Measurements from ENCODE around the gene KRTAP5-1. TPM values are rescaled to one million over a fixed set of nuclear protein-coding genes. Genes with fewer than 3 reads are reported as not detected.
"Not testable (repeated sequence)": the region's sequence is repeated elsewhere in the genome, so short reads cannot be mapped to it uniquely, and the experiment has no call there.

Gene KRTAP5-1
- total RNA-seq, 1 donor from 2014 or later: not detected

- no peak for TF ChIP-seq CTCF (IDR thresholded peaks at IDR 0.05)
- Mint-ChIP-seq H3K4me1 (ENCODE audit: low read depth) (peaks cover 3% of the 10 kb centered on the region), H3K27ac (ENCODE audit: unreplicated experiment) (no peak overlapping the region), H3K4me3 (ENCODE audit: unreplicated experiment) (no peak overlapping the region), H3K36me3 (ENCODE audit: low read depth) (no peaks in the 10 kb centered on the region), H3K9me3 (ENCODE audit: low read depth) (no peaks in the 10 kb centered on the region), H3K27me3 (ENCODE audit: low read depth) (peaks cover 55% of the 10 kb centered on the region)
- DNase-seq (ENCODE audit: low spot score): no peak
These were observed 19.6 kb upstream of the KRTAP5-1 start for GRCh38 chr11:1604711-1605110.

DNA sequence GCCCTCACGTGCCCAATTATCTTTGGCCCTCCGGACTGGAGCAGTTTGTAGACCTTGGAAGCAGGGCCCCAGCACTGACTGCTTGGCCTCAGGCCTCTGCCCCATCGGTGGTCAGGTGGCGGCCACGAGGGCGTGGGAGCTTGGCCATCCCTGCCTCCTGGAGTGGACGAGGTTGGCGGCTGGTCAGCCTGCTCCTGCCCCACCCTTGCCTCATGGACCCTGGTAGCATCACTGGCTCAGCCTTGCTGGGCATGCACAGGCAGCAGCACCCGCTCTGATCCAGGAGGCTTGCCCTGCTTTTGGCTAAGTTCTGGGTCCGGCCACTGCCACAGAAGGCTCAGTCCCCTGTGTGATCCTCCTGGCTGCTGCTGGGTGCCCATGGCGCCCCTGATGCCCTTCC is 19.1 kb upstream of the KRTAP5-1 start:
- H3K27me3 Mint-ChIP-seq (ENCODE audit: low read depth): peaks cover 60% of the 10 kb centered on the region
- no peak for TF ChIP-seq CTCF (IDR thresholded peaks at IDR 0.05)
- no peak overlapping the region for H3K27ac Mint-ChIP-seq (ENCODE audit: unreplicated experiment)
- DNase-seq (ENCODE audit: low spot score): peak; percentile 86
- H3K36me3 Mint-ChIP-seq (ENCODE audit: low read depth): no peaks in the 10 kb centered on the region
- H3K4me1 Mint-ChIP-seq (ENCODE audit: low read depth): peaks cover 3% of the 10 kb centered on the region
- no peaks in the 10 kb centered on the region for H3K9me3 Mint-ChIP-seq (ENCODE audit: low read depth)
- no peak overlapping the region for H3K4me3 Mint-ChIP-seq (ENCODE audit: unreplicated experiment)

GRCh38 chr11:1603629-1604028 is 18.5 kb upstream of the KRTAP5-1 start:
- Mint-ChIP-seq H3K27me3 (ENCODE audit: low read depth) (peaks cover 64% of the 10 kb centered on the region), H3K36me3 (ENCODE audit: low read depth) (no peaks in the 10 kb centered on the region), H3K27ac (ENCODE audit: unreplicated experiment) (no peak overlapping the region)

GRCh38 chr11:1601663-1602062 is 16.6 kb upstream of the KRTAP5-1 start:
- H3K4me1 Mint-ChIP-seq (ENCODE audit: low read depth); H3K9me3 Mint-ChIP-seq (ENCODE audit: low read depth); H3K4me3 Mint-ChIP-seq (ENCODE audit: unreplicated experiment); H3K36me3 Mint-ChIP-seq (ENCODE audit: low read depth); DNase-seq (ENCODE audit: low spot score); H3K27ac Mint-ChIP-seq (ENCODE audit: unreplicated experiment): not testable (repeated sequence)
- H3K27me3 Mint-ChIP-seq (ENCODE audit: low read depth): peaks cover 64% of the 10 kb centered on the region

More at GRCh38 chr11:1603629-1604028, 18.5 kb upstream of the KRTAP5-1 start:
- Mint-ChIP-seq H3K9me3 (ENCODE audit: low read depth) (no peaks in the 10 kb centered on the region), H3K4me3 (ENCODE audit: unreplicated experiment) (no peak overlapping the region), H3K4me1 (ENCODE audit: low read depth) (peaks cover 3% of the 10 kb centered on the region)
- TF ChIP-seq CTCF (IDR thresholded peaks at IDR 0.05): no peak
- DNase-seq (ENCODE audit: low spot score): no peak

- Mint-ChIP-seq H3K27me3 (ENCODE audit: low read depth) (peaks cover 65% of the 10 kb centered on the region), H3K4me1 (ENCODE audit: low read depth) (no peaks in the 10 kb centered on the region), H3K27ac (ENCODE audit: unreplicated experiment) (no peak overlapping the region), H3K9me3 (ENCODE audit: low read depth) (no peaks in the 10 kb centered on the region), H3K4me3 (ENCODE audit: unreplicated experiment) (no peak overlapping the region), H3K36me3 (ENCODE audit: low read depth) (peaks cover 7% of the 10 kb centered on the region)
- no peak for TF ChIP-seq CTCF (IDR thresholded peaks at IDR 0.05)
- peak; percentile 1 for DNase-seq (ENCODE audit: low spot score)
These were observed 15.5 kb upstream of the KRTAP5-1 start for GRCh38 chr11:1600626-1601025.

DNA sequence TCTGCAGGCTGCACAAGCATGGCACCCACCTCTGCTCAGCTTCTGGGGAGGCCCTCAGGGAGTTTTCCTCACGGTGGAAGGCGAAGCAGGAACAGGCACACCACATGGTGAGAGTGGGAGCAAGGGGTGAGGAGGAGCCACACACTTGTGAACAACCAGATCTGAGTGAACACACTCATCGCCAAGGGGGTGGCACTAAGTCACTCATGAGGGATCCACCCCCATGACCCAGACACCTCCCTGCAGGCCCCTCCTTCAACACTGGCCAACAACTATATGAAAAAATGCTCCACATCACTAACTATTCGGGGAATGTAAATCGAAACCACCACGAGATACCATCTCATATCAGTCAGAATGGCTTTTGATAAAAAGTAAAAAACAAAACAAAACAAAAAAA is 13.7 kb upstream of the KRTAP5-1 start:
- H3K36me3 Mint-ChIP-seq (ENCODE audit: low read depth): peaks cover 7% of the 10 kb centered on the region
- H3K4me3 Mint-ChIP-seq (ENCODE audit: unreplicated experiment): no peak overlapping the region
- H3K27me3 Mint-ChIP-seq (ENCODE audit: low read depth): peaks cover 77% of the 10 kb centered on the region
- TF ChIP-seq CTCF (IDR thresholded peaks at IDR 0.05): no peak
- no peaks in the 10 kb centered on the region for H3K4me1 Mint-ChIP-seq (ENCODE audit: low read depth)
- no peak overlapping the region for H3K27ac Mint-ChIP-seq (ENCODE audit: unreplicated experiment)
- peak; percentile 38 for DNase-seq (ENCODE audit: low spot score)
- H3K9me3 Mint-ChIP-seq (ENCODE audit: low read depth): no peaks in the 10 kb centered on the region

DNA sequence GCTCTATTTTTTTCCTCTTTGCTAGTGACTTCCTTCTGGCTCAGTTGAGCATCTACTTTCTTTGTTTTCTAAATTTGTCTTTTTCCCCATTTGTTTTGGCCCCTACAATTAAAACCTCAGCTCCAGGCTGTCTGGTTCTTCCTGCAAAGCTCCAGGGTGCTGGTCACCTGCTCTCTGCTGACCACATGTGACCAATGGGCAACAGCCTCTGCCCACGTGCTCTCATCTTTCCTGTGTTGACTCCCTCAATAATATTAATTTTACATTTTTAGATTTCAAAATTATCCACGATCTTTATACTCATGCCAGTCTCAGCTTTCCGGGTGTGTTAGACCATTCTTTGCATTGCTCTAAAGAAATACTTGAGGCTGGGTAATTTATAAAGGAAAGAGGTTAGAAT is 13.3 kb upstream of the KRTAP5-1 start:
- not testable (repeated sequence) for H3K4me1 Mint-ChIP-seq (ENCODE audit: low read depth); H3K36me3 Mint-ChIP-seq (ENCODE audit: low read depth); H3K9me3 Mint-ChIP-seq (ENCODE audit: low read depth); H3K4me3 Mint-ChIP-seq (ENCODE audit: unreplicated experiment); H3K27ac Mint-ChIP-seq (ENCODE audit: unreplicated experiment)
- H3K27me3 Mint-ChIP-seq (ENCODE audit: low read depth): peaks cover 79% of the 10 kb centered on the region
- DNase-seq (ENCODE audit: low spot score): peak; percentile 2

Measured in chondrocyte (in vitro differentiated cells).